Stimulated activated CD4-positive, alpha-beta T cell treated with anti-CD3 and anti-CD28 coated beads, Interleukin-15, amount 100 ng/mL, for 1 hour (primary cell): ENCODE data around the gene GDAP1L1.
"Not testable (repeated sequence)": the region's sequence is repeated elsewhere in the genome, so short reads cannot be mapped to it uniquely, and the experiment has no call there.

Experiments
- DNase-seq, 2 donors: peaks; one replicate each; pipeline ENCODE4 v3.0.0-alpha.2; 2020; ENCODE audit warnings: low read depth in 1 of 2, low spot score in 1 of 2

The GDAP1L1 gene

GRCh38 chr20:44254073-44254472 lies 7.0 kb downstream of the GDAP1L1 start:
- DNase-seq, result no peak

- no peak for DNase-seq
These were observed 8.8 kb downstream of the GDAP1L1 start for GRCh38 chr20:44255942-44256341.

GRCh38 chr20:44256961-44257360 lies 9.9 kb downstream of the GDAP1L1 start:
- no peak for DNase-seq

GRCh38 chr20:44258226-44258890 lies 11.2 kb downstream of the GDAP1L1 start:
- no peak for DNase-seq

DNA sequence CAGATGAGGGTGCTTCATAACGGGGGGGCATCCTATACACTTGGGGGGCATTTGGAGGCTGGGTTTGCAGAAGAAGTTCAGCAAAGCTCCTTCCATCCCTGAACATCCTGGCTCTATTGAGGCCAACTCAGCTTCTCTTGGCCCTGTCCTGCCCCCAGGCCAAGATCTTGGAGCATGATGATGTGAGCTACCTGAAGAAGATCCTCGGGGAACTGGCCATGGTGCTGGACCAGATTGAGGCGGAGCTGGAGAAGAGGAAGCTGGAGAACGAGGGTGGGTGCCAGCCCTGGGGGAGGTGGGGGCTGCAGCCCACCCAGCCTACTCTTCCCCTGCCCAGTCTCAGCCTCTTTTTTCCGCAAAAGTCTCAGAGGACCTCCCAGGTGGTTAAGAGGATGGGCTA lies 17.2 kb downstream of the GDAP1L1 start:
- DNase-seq, result no peak

DNA sequence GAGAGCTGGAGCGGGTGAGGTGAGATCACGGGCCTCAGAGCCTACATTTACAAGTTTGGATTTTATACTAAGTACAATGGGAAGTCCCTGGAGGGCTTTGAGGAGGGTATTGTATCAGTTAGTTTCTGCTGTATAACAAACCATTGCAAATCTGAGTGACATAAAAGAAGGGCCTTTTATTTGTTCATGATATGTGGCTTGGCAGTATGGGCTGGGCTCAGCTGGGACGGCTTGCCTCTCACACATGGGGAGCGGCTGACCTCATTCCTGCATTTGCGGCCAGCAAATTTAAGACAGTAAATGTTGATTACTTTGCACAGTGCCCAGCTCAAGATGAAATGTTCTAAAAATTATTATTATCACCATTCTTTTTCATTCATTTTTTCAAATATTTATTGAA lies 21.7 kb downstream of the GDAP1L1 start:
- no peak for DNase-seq

DNA sequence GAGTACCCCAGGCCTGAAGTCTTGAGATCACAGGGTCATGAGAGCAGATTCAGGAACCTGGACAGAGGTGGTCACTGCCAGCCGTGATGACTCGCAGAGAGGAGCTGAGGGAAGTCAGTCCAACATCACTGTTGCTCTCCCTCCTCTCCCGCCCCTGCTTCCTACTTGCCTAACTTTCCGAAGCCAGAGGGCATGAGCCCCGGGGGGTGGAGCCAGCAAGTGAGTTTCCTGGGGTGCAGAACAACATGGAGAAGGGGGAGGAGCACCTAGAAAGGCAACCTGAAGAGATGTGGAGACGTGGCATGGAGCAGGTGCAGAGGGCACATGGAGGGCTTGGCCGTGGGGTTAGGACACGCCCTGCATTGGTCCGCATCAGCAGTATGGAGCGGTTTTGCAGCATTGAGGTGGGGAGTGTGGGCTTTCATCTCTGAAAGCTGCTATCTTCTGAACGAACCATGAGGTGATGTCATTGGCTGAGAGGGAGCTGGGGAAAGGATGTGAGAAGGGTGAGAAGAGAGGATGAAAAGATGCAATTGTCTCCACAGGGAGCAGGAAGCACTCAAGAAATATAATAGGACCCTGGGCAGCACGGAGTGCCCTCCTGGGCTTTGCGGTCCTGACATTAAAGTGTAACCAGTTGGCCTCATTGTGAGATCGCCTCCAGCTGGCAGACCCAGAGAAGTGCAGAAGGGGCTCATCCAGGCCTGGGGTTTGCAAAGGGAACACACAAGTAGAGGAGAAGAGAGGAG lies 25.0 kb downstream of the GDAP1L1 start:
- DNase-seq, result no peak

DNA sequence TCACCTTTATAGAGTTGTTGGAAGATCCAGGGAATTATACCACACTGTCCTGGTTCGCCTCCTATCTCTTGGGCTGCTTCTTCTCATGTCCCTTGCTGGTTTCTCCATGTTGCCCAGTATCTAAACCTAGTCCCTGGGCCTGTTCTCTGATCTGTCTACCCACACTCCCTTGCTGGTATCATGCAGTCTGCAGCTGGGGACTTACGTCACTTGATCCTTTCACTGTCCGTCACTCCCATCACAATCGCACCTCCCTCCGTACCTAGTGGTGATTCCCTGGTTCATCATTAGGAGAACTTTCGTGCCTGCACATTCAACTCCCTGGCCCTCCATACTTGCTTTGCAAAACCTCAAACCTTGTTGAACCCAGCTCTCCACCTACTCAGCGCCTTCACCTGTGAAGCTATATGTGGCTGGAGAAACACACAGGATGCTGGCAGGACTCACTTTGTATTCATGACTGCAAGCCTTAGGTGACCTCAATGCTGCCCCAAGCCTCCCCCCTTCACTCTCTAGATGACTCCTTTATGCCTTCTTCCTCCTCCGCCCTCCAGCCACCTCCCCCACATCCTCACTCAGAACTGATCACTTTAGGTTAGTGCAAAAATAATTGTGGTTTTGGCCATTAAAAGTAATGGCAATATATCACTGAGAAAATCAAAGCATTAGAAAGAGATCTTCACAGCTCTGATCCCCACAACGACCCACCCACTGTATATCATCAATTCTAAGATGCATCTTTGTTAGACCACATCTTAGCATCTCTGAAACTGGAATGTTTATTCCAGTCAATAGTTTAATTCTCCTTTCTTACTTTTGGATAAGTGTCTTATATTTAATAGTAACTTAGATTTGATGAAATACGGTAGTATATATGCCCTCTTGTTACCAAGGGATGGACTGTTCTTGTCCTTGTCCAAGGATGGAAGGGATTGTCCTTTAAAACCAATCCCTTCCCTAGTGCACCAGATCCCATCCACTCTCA lies 26.4 kb downstream of the GDAP1L1 start:
- no peak for DNase-seq

DNA sequence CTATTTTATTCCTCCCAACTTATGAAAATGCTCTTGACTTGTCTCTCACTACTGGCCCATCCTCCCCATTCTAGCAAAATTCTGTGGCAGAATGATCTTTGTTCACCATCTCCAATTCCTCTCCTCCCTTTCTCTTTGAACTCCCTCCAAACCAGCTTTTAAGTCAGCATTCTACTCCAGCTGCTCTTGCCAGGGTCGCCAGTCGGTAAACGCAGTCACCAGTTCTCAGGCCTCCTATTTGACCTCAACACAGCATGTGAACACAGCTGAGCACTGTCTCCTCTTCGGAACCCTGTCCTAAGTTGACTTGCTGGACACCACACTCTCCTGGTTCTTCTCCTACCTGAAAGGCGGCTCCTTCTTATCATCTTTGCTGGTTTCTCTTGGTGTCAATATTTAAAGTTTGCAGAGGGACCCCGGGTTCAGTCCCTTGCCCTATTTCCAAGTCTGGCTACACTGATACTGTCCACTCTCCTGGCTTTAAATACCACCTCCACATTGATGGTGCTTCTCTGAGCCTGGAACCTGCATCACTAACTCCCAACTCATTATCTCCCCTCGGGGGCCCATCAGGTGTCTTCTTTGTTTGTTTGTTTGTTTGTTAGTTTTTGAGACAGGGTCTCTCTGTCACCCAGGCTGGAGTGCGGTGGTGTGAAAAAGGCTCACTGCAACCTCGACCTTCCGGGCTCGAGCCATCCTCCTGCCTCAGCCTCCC lies 27.4 kb downstream of the GDAP1L1 start:
- no peak for DNase-seq

DNA sequence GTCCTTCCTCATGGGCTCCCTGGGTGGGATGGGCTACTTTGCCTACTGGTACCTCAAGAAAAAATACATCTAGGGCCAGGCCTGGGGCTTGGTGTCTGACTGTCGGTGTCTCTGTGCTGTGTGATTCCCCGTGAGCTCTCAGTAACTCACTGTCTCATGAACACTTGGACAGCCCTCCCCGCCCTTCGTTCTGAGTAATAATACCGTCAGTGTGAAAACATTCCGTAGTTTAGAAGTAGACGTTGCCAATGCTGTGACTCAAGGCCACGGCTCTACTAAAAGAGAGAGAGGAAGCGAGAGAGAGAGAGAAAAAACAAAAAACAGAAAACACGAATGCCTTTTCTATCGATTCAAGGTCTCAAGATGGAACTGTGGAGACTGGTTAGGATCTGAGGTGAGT lies 32.1 kb downstream of the GDAP1L1 start:
- DNase-seq, result no peak

DNA sequence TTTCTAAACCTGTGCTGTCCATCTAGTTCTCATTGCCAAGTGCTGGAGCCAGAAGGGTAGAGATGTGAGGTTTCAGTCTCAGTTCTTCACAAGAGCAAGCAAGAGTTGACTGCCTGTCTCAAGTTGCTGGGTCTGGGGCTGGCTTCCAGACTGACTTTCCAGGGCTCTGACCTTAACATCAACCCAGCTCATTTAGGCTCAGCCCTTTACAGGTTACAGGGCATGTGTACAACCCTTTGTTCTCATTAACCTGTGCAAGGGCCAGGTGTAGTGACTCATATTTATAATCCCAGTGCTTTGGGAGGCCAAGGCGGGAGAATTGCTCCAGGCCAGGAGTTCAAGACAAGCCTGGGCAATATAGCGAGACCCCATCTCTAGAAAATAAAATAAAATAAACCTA lies 33.3 kb downstream of the GDAP1L1 start:
- no peak for DNase-seq

- no peak for DNase-seq
These were observed 35.1 kb downstream of the GDAP1L1 start for GRCh38 chr20:44282192-44282591.

DNA sequence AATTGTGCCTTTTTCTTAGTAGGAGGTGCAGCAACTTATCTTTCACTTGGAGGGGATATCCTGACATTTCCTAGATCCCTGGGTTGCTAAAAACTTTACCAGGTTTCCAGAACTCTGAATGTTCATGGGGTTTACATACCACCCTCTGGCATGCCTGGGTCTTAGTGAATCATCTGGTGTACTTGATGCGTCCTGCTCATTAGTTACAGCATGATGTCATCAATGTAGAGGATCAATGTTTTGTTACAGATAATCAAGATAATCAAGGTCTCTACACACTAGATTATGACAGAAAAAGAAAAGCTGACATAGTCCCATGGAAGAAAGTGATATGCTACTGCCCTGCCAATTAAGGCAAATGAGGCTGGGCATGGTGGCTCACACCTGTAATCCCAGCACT lies 36.9 kb downstream of the GDAP1L1 start:
- no peak for DNase-seq

DNA sequence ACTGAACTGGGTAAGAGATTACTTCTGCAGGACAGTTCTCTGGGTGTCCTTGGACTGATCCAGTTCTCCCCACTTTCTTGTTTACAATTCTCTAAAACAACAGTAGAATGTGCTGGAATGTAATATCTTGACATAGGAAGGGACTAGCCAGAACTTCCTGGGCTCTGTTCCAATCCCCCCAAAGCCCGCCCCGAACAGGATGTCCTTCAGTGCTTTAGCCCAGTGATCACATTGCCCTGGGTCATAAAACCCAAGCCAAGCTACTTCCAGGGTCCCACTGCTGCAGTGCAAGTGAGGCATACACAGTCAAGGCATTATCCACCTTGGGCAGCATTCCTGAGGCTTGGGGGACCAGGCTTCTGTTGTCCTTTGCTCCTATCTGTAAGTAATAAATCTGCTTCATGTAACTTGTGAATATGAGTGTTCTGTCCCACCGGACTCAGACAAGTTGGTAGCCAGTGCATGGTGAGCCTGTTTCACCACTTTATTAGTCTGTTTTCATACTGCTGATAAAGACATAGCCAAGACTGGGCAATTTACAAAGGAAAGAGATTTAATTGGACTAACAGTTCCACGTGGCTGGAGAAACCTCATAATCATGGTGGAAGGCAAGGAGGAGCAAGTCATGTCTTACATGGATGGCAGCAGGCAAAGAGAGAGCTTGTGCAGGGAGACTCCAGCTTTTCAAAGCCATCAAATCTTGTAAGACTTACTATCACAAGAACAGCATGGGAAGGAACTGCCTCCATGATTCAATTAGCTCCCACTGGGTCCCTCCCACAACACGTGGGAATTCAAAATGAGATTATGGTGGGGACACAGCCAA lies 40.4 kb downstream of the GDAP1L1 start:
- DNase-seq, result no peak

DNA sequence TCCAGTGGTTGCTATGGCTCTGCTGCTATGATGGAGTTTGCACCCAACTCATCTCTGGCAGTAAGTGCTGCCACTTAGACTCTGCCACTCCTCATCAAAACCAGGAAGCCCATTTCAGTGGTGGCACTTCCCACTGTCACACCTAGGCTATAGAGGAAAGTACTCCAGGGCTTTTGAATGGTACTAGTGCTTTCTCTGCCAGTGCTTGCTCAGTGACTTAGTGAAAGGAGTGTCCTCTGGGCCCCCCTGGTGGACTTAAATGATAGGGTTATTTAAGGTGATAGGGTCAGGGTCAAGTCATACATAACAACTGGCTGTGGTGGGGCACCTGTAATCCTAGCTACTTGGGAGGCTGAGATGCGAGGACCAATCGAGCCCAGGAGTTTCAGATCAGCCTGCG lies 41.1 kb downstream of the GDAP1L1 start:
- DNase-seq, result no peak

DNA sequence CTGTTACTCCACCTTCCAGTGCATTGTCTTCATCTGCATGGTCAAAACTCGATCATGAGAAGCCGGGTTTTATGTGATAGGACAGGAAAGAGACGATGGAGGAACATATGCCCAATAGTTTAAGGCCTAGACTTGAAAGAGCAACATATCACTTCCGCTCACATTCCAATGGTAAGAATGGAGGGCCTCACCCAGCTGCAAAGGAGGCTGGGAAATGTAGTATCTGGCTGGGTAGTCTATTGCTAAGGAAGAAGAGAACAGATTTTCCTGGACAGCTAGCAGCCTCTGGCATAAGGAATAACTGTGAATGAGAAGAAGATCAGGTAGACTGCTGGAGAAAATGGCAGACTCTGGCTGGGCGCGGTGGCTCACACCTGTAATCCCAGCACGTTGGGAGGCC lies 44.6 kb downstream of the GDAP1L1 start:
- no peak for DNase-seq

- no peak for DNase-seq
These were observed 48.9 kb downstream of the GDAP1L1 start for GRCh38 chr20:44296011-44296410.

DNA sequence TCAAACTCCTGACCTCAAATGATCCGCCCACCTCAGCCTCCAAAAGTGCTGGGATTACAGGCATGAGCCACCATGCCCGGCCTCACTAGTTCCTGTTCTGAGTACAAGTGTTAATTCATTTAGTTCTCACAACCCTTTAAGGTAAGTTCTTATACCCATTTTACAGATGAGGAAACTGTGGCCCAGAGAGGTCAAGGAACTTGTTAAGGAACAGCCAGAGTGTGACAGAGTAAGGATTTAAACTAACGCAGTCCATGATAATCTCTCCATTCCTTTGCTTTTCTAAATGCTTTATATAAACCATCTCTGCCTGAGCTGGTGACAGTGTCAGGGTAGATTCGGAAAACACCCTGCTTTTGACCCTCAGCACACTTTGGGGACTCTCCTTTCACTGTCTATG lies 50.6 kb downstream of the GDAP1L1 start:
- DNase-seq, result no peak

DNA sequence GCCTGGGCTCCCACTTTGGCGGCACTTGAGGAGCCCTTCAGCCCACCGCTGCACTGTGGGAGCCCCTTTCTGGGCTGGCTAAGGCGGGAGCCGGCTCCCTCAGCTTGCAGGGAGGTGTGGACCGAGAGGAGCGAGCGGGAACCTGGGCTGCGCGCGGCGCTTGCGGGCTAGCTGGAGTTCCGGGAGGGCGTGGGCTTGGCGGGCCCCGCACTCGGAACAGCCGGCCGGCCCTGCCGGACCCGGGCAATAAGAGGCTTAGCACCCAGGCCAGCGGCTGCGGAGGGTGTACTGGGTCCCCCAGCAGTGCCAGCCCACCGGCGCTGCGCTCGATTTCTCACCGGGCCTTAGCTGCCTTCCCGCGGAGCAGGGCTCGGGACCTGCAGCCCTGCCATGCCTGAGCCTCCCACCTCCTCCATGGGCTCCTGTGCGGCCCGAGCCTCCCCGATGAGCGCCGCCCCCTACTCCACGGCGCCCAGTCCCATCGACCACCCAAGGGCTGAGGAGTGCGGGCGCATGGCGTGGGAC lies 52.0 kb downstream of the GDAP1L1 start:
- DNase-seq, result not testable (repeated sequence)

GRCh38 chr20:44301285-44301684 lies 54.2 kb downstream of the GDAP1L1 start:
- no peak for DNase-seq
